CD14-positive monocyte (primary cell): ENCODE results near the gene RFLNA. TPM values are rescaled to one million over a fixed set of nuclear protein-coding genes. Genes with fewer than 3 reads are reported as not detected.

ENCODE experiments used
- DNase-seq, 3 donors: peaks; one replicate each; pipeline ENCODE4 v3.0.0-alpha.2; 2011 to 2022
- H2AFZ ChIP-seq: 2 replicates; pipeline ENCODE4 v1.6.0; 2012; ENCODE audit warnings: mild to moderate bottlenecking, low read depth, low read length, inconsistent platforms; ENCODE audit not compliant: insufficient read depth, poor library complexity, severe bottlenecking
- H3K27ac ChIP-seq, 2 donors: 1 replicate in 1 of 2; 2 replicates in 1 of 2; pipeline ENCODE4 v1.5.1; 2012 to 2013; ENCODE audit warnings: low read length in 2 of 2, control low read depth in 1 of 2, inconsistent platforms in 1 of 2, low read depth in 1 of 2, mild to moderate bottlenecking in 1 of 2
- H3K27me3 ChIP-seq, 2 donors: one replicate each; pipeline versions ENCODE4 v1.6.0 to v1.6.1; 2011 to 2013; ENCODE audit warnings: low read length in 2 of 2; ENCODE audit not compliant: control insufficient read depth in 2 of 2, insufficient read depth in 2 of 2
- H3K36me3 ChIP-seq, 2 donors: replicated peaks in 1 of 2; 1 replicate in 1 of 2; 2 replicates in 1 of 2; pipeline versions ENCODE4 v1.5.1 to v1.6.1; 2012 to 2013; ENCODE audit warnings: low read length in 2 of 2, control low read depth in 1 of 2, inconsistent platforms in 1 of 2, mild to moderate bottlenecking in 1 of 2; ENCODE audit not compliant: insufficient read depth in 2 of 2, control insufficient read depth in 1 of 2
- H3K4me1 ChIP-seq, 2 donors: 1 replicate in 1 of 2; 2 replicates in 1 of 2; pipeline versions ENCODE4 v1.5.1 to v1.6.1; 2012 to 2013; ENCODE audit warnings: low read length in 2 of 2, control low read depth in 1 of 2, inconsistent platforms in 1 of 2, mild to moderate bottlenecking in 1 of 2, moderate library complexity in 1 of 2; ENCODE audit not compliant: insufficient read depth in 2 of 2, control insufficient read depth in 1 of 2
- H3K4me2 ChIP-seq: replicated peaks from 2 replicates; pipeline ENCODE3; 2012; ENCODE audit warnings: low read length, moderate library complexity, mild to moderate bottlenecking; ENCODE audit not compliant: poor library complexity, severe bottlenecking; ENCODE audit errors: extremely low read depth
- H3K4me3 ChIP-seq, 3 experiments: fragments of 200-600 bp in 1 of 3; sonication (generic) in 1 of 3; replicated peaks in 1 of 3; 1 replicate in 2 of 3; 2 replicates in 1 of 3; pipeline ENCODE4 v1.5.1; 2011 to 2013; ENCODE audit warnings: low read length in 3 of 3, mild to moderate bottlenecking in 3 of 3, control low read depth in 2 of 3, low read depth in 2 of 3, inconsistent platforms in 1 of 3, moderate library complexity in 1 of 3
- H3K79me2 ChIP-seq: 2 replicates; pipeline ENCODE4 v1.6.0; 2012; ENCODE audit warnings: mild to moderate bottlenecking, control low read depth, inconsistent platforms, low read length, moderate library complexity; ENCODE audit not compliant: insufficient read depth
- H3K9ac ChIP-seq: 2 replicates; pipeline ENCODE4 v1.6.0; 2017; ENCODE audit warnings: low read length, mild to moderate bottlenecking; ENCODE audit not compliant: insufficient read depth, poor library complexity, severe bottlenecking
- H3K9me3 ChIP-seq, 2 donors: replicated peaks in 1 of 2; 1 replicate in 1 of 2; 2 replicates in 1 of 2; pipeline versions ENCODE4 v1.5.1 to v1.6.1; 2012 to 2013; ENCODE audit warnings: low read length in 2 of 2, control low read depth in 1 of 2; ENCODE audit not compliant: control insufficient read depth in 1 of 2, insufficient read depth in 1 of 2
- H4K20me1 ChIP-seq: 2 replicates; pipeline ENCODE4 v1.6.0; 2012; ENCODE audit warnings: mild to moderate bottlenecking, low read length, control low read depth, moderate library complexity; ENCODE audit not compliant: insufficient read depth
- H3K27ac Mint-ChIP-seq, 7 donors: one replicate each; pipeline ENCODE4 v1.8.0; 2020; ENCODE audit warnings: mild to moderate bottlenecking in 7 of 7, mixed read lengths in 7 of 7, moderate library complexity in 6 of 7, inconsistent platforms in 2 of 7
- H3K27me3 Mint-ChIP-seq, 3 donors: one replicate each; pipeline ENCODE4 v1.8.0; 2021 to 2022; ENCODE audit warnings: low read depth in 3 of 3, mild to moderate bottlenecking in 3 of 3, mixed read lengths in 3 of 3, moderate library complexity in 3 of 3, inconsistent platforms in 1 of 3
- H3K36me3 Mint-ChIP-seq, 2 donors: one replicate each; pipeline ENCODE4 v1.8.0; 2020; ENCODE audit warnings: mixed read lengths in 2 of 2, inconsistent platforms in 1 of 2, mild to moderate bottlenecking in 1 of 2
- H3K4me1 Mint-ChIP-seq: one replicate; pipeline ENCODE4 v1.8.0; 2020; ENCODE audit warnings: mild to moderate bottlenecking, mixed read lengths
- H3K4me3 Mint-ChIP-seq, 2 donors: one replicate each; pipeline ENCODE4 v1.8.0; 2020; ENCODE audit warnings: mild to moderate bottlenecking in 2 of 2, mixed read lengths in 2 of 2, moderate library complexity in 1 of 2
- H3K9me3 Mint-ChIP-seq, 7 donors: one replicate each; pipeline ENCODE4 v1.8.0; 2020 to 2022; ENCODE audit warnings: mixed read lengths in 7 of 7, mild to moderate bottlenecking in 6 of 7, moderate library complexity in 6 of 7, inconsistent platforms in 2 of 7
- WGBS: methylation state at CpG from one replicate; pipeline ENCODE4 v1.1.5; 2013; ENCODE audit warnings: missing lambda C conversion rate; ENCODE audit not compliant: insufficient coverage; 5-methylcytosine and 5-hydroxymethylcytosine counted together
- intact Hi-C, 2 donors: fragments of 100-400 bp; cut with micrococcal nuclease; formaldehyde crosslinking; loops; one replicate each; pipeline versions ENCODE4 v1.15.0 to v1.15.1; 2023
- polyA plus RNA-seq, 3 donors: library from polyadenylated mRNA; depleted of rRNA in 1 of 3; unstranded in 2 of 3; stranded (reverse) in 1 of 3; fragments of 300-500 nt in 2 of 3; fragments of >200 nt in 1 of 3; fragmentation: Illumina TruSeq in 2 of 3; gene quantifications; 1 replicate in 2 of 3; 2 replicates in 1 of 3; pipeline ENCODE4 v1.2.3, GENCODE V29; 2012 to 2021
- TF ChIP-seq, protein P1 (sequence below): fragments of 200-600 bp; IDR thresholded peaks from one replicate; pipeline ENCODE4 v1.8.0; 2022; ENCODE audit warnings: antibody characterized with exemption, mild to moderate bottlenecking

The RFLNA gene
- polyA plus RNA-seq, 3 donors, result not detected

DNA sequence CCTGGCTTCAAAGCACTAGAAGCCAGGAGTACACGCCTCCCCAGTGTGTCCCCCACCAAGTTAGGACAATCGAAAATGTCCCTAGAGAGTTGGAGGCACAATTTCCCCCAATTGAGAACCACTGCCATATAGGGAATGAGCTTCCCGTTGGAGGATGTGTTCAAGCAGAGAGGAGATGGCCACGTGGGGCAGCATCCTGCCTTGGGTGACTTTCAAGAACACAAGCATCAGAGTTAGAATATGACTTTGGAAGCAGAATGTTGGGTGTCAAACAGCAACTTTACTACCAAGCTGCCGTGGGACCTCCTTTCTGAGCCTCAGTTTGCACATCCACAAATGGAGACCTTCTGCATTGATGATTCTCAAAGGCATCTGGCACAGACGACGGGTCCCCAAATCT, 56.5 kb downstream of the RFLNA start:
- no peaks in the 10 kb centered on the region for H3K79me2 ChIP-seq
- H3K36me3 ChIP-seq, result peaks cover 96 to 100% of the 10 kb centered on the region in 2 donors
- TF ChIP-seq, protein P1, sequence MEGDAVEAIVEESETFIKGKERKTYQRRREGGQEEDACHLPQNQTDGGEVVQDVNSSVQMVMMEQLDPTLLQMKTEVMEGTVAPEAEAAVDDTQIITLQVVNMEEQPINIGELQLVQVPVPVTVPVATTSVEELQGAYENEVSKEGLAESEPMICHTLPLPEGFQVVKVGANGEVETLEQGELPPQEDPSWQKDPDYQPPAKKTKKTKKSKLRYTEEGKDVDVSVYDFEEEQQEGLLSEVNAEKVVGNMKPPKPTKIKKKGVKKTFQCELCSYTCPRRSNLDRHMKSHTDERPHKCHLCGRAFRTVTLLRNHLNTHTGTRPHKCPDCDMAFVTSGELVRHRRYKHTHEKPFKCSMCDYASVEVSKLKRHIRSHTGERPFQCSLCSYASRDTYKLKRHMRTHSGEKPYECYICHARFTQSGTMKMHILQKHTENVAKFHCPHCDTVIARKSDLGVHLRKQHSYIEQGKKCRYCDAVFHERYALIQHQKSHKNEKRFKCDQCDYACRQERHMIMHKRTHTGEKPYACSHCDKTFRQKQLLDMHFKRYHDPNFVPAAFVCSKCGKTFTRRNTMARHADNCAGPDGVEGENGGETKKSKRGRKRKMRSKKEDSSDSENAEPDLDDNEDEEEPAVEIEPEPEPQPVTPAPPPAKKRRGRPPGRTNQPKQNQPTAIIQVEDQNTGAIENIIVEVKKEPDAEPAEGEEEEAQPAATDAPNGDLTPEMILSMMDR, result no peak
- no peak overlapping the region for H3K27ac ChIP-seq
- H4K20me1 ChIP-seq, result peaks cover 98% of the 10 kb centered on the region
- H3K9ac ChIP-seq, result no peak overlapping the region
- H2AFZ ChIP-seq, result no peak overlapping the region
- Mint-ChIP-seq H3K27me3 (no peaks in the 10 kb centered on the region), H3K27ac (no peak overlapping the region), H3K36me3 (peaks cover 76 to 97% of the 10 kb centered on the region in 2 donors), H3K4me1 (peaks cover 4% of the 10 kb centered on the region), H3K9me3 (no peaks in the 10 kb centered on the region), H3K4me3 (no peak overlapping the region)
- no peak overlapping the region for H3K4me3 ChIP-seq
- DNase-seq, result no peak
- H3K4me2 ChIP-seq, result no peak overlapping the region
- no peaks in the 10 kb centered on the region for H3K27me3 ChIP-seq
- H3K4me1 ChIP-seq, result no peaks in the 10 kb centered on the region
- H3K9me3 ChIP-seq, result no peaks in the 10 kb centered on the region
- intact Hi-C loops, result no loop called here
- WGBS, result 97% methylated on average over 4 of the region's 7 CpGs

DNA sequence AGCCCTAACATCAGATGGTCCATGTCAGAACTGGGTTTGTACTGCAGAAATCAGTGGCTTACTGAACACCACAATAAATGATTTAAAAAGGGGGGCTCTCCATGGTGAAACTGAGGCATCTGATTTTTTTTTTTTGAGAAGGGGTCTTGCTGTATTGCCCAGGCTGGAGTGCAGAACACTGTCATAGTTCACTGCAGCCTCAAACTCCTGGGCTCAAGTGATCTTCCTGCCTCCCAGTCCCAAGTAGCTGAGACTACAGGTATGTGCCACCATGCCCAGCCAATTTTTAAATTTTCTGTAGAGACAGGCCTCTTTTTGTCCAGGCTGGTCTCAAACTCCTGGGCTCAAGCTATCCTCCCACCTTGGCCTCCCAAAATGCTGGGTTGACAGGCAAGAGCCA, 57.4 kb downstream of the RFLNA start:
- H3K36me3 Mint-ChIP-seq, result peaks cover 75 to 97% of the 10 kb centered on the region in 2 donors
- peaks cover 99% of the 10 kb centered on the region for H4K20me1 ChIP-seq
- H2AFZ ChIP-seq, result no peak overlapping the region
- H3K4me1 Mint-ChIP-seq, result peaks cover 4% of the 10 kb centered on the region
- H3K4me3 Mint-ChIP-seq, result no peak overlapping the region
- H3K4me1 ChIP-seq, result no peaks in the 10 kb centered on the region
- no peak for DNase-seq
- no peaks in the 10 kb centered on the region for H3K27me3 Mint-ChIP-seq
- no peak overlapping the region for H3K4me2 ChIP-seq
- H3K27ac Mint-ChIP-seq, result no peak overlapping the region
- TF ChIP-seq, protein P1, result no peak
- H3K9ac ChIP-seq, result no peak overlapping the region
- intact Hi-C loops, result no loop called here
- no peaks in the 10 kb centered on the region for H3K9me3 ChIP-seq
- peaks cover 95 to 100% of the 10 kb centered on the region in 2 donors for H3K36me3 ChIP-seq
- no peak overlapping the region for H3K4me3 ChIP-seq
- peak overlapping the region in 1 of 2 donors; percentile 15 for H3K27ac ChIP-seq
- H3K79me2 ChIP-seq, result no peaks in the 10 kb centered on the region
- no peaks in the 10 kb centered on the region for H3K27me3 ChIP-seq
- no peaks in the 10 kb centered on the region for H3K9me3 Mint-ChIP-seq
